MM.1S (cell line): ENCODE data around the gene DNAH9.

Experiments used
- CTCF ChIP-seq: fragments of 300-600 bp; sonication (generic); IDR thresholded peaks from 2 replicates; pipeline ENCODE4 v1.5.1; 2016; ENCODE audit warnings: antibody characterized with exemption, low read length, mixed read lengths
- EZH2 ChIP-seq: fragments of 300-600 bp; sonication (generic); optimal IDR thresholded peaks from 2 replicates; pipeline ENCODE3; 2017; ENCODE audit warnings: low read depth, mild to moderate bottlenecking, antibody characterized with exemption, low read length, mixed read lengths

- no peak for TF ChIP-seq EZH2
- TF ChIP-seq CTCF, result no peak
Measured at GRCh38 chr17:11598274-11599221, at the start of gene DNAH9.
